NCI-H1436 treated with DMSO at 0.1 percent for 48 hours (cell line): Measurements from ENCODE around the gene CHKB.
"Not testable (repeated sequence)": the region's sequence is repeated elsewhere in the genome, so short reads cannot be mapped to it uniquely, and the experiment has no call there.

Source experiments
- DNase-seq: peaks from one replicate; lab custom pipeline; 2025; lab: John Stamatoyannopoulos, UW

Gene CHKB

GRCh38 chr22:50612168-50612527 is 29.5 kb upstream of the CHKB start:
- no peak for DNase-seq

GRCh38 chr22:50611341-50612060 is 28.9 kb upstream of the CHKB start:
- DNase-seq = no peak

GRCh38 chr22:50610581-50610980 is 27.9 kb upstream of the CHKB start:
- DNase-seq = no peak

GRCh38 chr22:50610041-50610451 is 27.4 kb upstream of the CHKB start:
- no peak for DNase-seq

GRCh38 chr22:50609599-50609998 is 26.9 kb upstream of the CHKB start:
- no peak for DNase-seq

GRCh38 chr22:50608996-50609395 is 26.3 kb upstream of the CHKB start:
- DNase-seq = no peak

- DNase-seq = not testable (repeated sequence)
Observed at GRCh38 chr22:50608058-50608840, 25.6 kb upstream of the CHKB start.

GRCh38 chr22:50607659-50608020 is 25.0 kb upstream of the CHKB start:
- DNase-seq = no peak

- DNase-seq = no peak
Observed at GRCh38 chr22:50606946-50607658, 24.5 kb upstream of the CHKB start.

GRCh38 chr22:50606165-50606945 is 23.7 kb upstream of the CHKB start:
- DNase-seq = no peak

GRCh38 chr22:50605613-50606074 is 23.0 kb upstream of the CHKB start:
- no peak for DNase-seq

GRCh38 chr22:50605002-50605612 is 22.5 kb upstream of the CHKB start:
- DNase-seq = no peak

GRCh38 chr22:50604256-50605001 is 21.8 kb upstream of the CHKB start:
- DNase-seq = no peak

GRCh38 chr22:50603511-50604255 is 21.0 kb upstream of the CHKB start:
- no peak for DNase-seq

GRCh38 chr22:50602338-50602700 is 19.7 kb upstream of the CHKB start:
- no peak for DNase-seq

- DNase-seq = no peak
Observed at GRCh38 chr22:50601669-50602337, 19.2 kb upstream of the CHKB start.

GRCh38 chr22:50600967-50601668 is 18.5 kb upstream of the CHKB start:
- no peak for DNase-seq

- no peak for DNase-seq
Observed at GRCh38 chr22:50600538-50600937, 17.9 kb upstream of the CHKB start, which contains the start of gene MAPK8IP2. MAPK8IP2 (plus strand) TSS chr22:50600793; CDS start chr22:50600819, 26 bp downstream.
